Measurements from ENCODE around the gene PTPN11.

PTPN11 gene

GRCh38 chr12:112418608-112419296 is at the start of gene PTPN11:
Gene PTPN11 (plus strand): TSS chr12:112418947. CDS start chr12:112419112, 165 bp downstream.
- peak; percentile 76 for TF ChIP-seq CTCF (conservative IDR thresholded peaks at IDR 0.05)
- peak within 1 kb of the TSS; percentile 91 for H3K27ac ChIP-seq

GRCh38 chr12:112370199-112370598 is 48.5 kb upstream of the PTPN11 start:
- no peak for TF ChIP-seq CTCF (conservative IDR thresholded peaks at IDR 0.05)
- peak overlapping the region; percentile 76 for H3K27ac ChIP-seq

- TF ChIP-seq CTCF (conservative IDR thresholded peaks at IDR 0.05): no peak
- peak overlapping the region; percentile 76 for H3K27ac ChIP-seq
Measured at GRCh38 chr12:112370868-112371510, 47.8 kb upstream of the PTPN11 start.

GRCh38 chr12:112374166-112374740 is 44.5 kb upstream of the PTPN11 start:
- no peak overlapping the region for H3K27ac ChIP-seq
- TF ChIP-seq CTCF (conservative IDR thresholded peaks at IDR 0.05): no peak

- 0 out of 2 replicates have a peak overlapping the region, but pooled peaks have one; percentile 5 for H3K27ac ChIP-seq
- TF ChIP-seq CTCF (conservative IDR thresholded peaks at IDR 0.05): no peak
Measured at GRCh38 chr12:112375105-112375504, 43.6 kb upstream of the PTPN11 start.

- TF ChIP-seq CTCF (conservative IDR thresholded peaks at IDR 0.05): no peak
- H3K27ac ChIP-seq: peak overlapping the region; percentile 99
Measured at GRCh38 chr12:112380663-112381405, 37.9 kb upstream of the PTPN11 start.

- peak overlapping the region; percentile 99 for H3K27ac ChIP-seq
- no peak for TF ChIP-seq CTCF (conservative IDR thresholded peaks at IDR 0.05)
Measured at GRCh38 chr12:112381406-112381882, 37.3 kb upstream of the PTPN11 start.

Data from VCaP (cell line).